ENCODE results near the gene KRT75. TPM values are rescaled to one million over a fixed set of nuclear protein-coding genes. Genes with fewer than 3 reads are reported as not detected.
A peak's percentile ranks its signal among the peaks of the same experiment; 100 is the strongest.

Gene KRT75
- total and polyA plus RNA-seq, 3 experiments from 2014 or later, result not detected

- peak overlapping the region in 1 of 8 donors; percentile 7 for H3K27ac Mint-ChIP-seq
- Histone ChIP-seq H3K4me1 (ENCODE audit: insufficient read depth, low read length) (no peaks in the 10 kb centered on the region), H3K9me3 (ENCODE audit: low read length) (no peaks in the 10 kb centered on the region), H3K4me3 (ENCODE audit: low read length) (no peak overlapping the region), H3K27ac (ENCODE audit: low read depth, low read length) (no peak overlapping the region), H3K27me3 (ENCODE audit: insufficient read depth, low read length, poor library complexity, severe bottlenecking) (no peaks in the 10 kb centered on the region), H3K36me3 (ENCODE audit: insufficient read depth, low read length) (no peaks in the 10 kb centered on the region)
- no peaks in the 10 kb centered on the region for H3K4me1 Mint-ChIP-seq
- no peaks in the 10 kb centered on the region for H3K36me3 Mint-ChIP-seq
- no peaks in the 10 kb centered on the region for H3K9me3 Mint-ChIP-seq
- DNase-seq, result no peak
- POLR2A ChIA-PET, result no interaction called here
- no peak overlapping the region for H3K4me3 Mint-ChIP-seq
- H3K27me3 Mint-ChIP-seq, result peaks cover 11 to 42% of the 10 kb centered on the region in 2 donors
- CTCF ChIA-PET, result no interaction called here
Measured at GRCh38 chr12:52418576-52419110, 15.5 kb downstream of the KRT75 start.

GRCh38 chr12:52417740-52418139 is 16.4 kb downstream of the KRT75 start:
- Histone ChIP-seq H3K27ac (ENCODE audit: low read depth, low read length) (no peak overlapping the region), H3K36me3 (ENCODE audit: insufficient read depth, low read length) (no peaks in the 10 kb centered on the region), H3K4me3 (ENCODE audit: low read length) (no peak overlapping the region), H3K4me1 (ENCODE audit: insufficient read depth, low read length) (no peaks in the 10 kb centered on the region), H3K27me3 (ENCODE audit: insufficient read depth, low read length, poor library complexity, severe bottlenecking) (no peaks in the 10 kb centered on the region), H3K9me3 (ENCODE audit: low read length) (no peaks in the 10 kb centered on the region)
- Mint-ChIP-seq H3K4me1 (no peaks in the 10 kb centered on the region), H3K27ac (no peak overlapping the region), H3K27me3 (peaks cover 13 to 44% of the 10 kb centered on the region in 2 donors), H3K4me3 (no peak overlapping the region), H3K36me3 (no peaks in the 10 kb centered on the region), H3K9me3 (no peaks in the 10 kb centered on the region)
- DNase-seq, result no peak
- CTCF ChIA-PET, result no interaction called here
- POLR2A ChIA-PET, result no interaction called here

- no peaks in the 10 kb centered on the region for H3K36me3 ChIP-seq (ENCODE audit: insufficient read depth, low read length)
- Mint-ChIP-seq H3K36me3 (no peaks in the 10 kb centered on the region), H3K9me3 (no peaks in the 10 kb centered on the region), H3K27ac (no peak overlapping the region), H3K4me1 (no peaks in the 10 kb centered on the region), H3K27me3 (peaks cover 14 to 44% of the 10 kb centered on the region in 2 donors), H3K4me3 (no peak overlapping the region)
- DNase-seq, result no peak
- H3K27me3 ChIP-seq (ENCODE audit: insufficient read depth, low read length, poor library complexity, severe bottlenecking), result no peaks in the 10 kb centered on the region
- H3K27ac ChIP-seq (ENCODE audit: low read depth, low read length), result no peak overlapping the region
- no peaks in the 10 kb centered on the region for H3K9me3 ChIP-seq (ENCODE audit: low read length)
- ChIA-PET POLR2A (no interaction called here), CTCF (no interaction called here)
- no peaks in the 10 kb centered on the region for H3K4me1 ChIP-seq (ENCODE audit: insufficient read depth, low read length)
- H3K4me3 ChIP-seq (ENCODE audit: low read length), result no peak overlapping the region
Measured at GRCh38 chr12:52416795-52417194, 17.4 kb downstream of the KRT75 start.

- Mint-ChIP-seq H3K4me3 (no peak overlapping the region), H3K36me3 (no peaks in the 10 kb centered on the region)
Measured at GRCh38 chr12:52415870-52416750, 18.1 kb downstream of the KRT75 start.

GRCh38 chr12:52414936-52415335 is 19.2 kb downstream of the KRT75 start:
- Histone ChIP-seq H3K9me3 (ENCODE audit: low read length) (no peaks in the 10 kb centered on the region), H3K36me3 (ENCODE audit: insufficient read depth, low read length) (no peaks in the 10 kb centered on the region), H3K4me3 (ENCODE audit: low read length) (no peak overlapping the region), H3K4me1 (ENCODE audit: insufficient read depth, low read length) (no peaks in the 10 kb centered on the region), H3K27me3 (ENCODE audit: insufficient read depth, low read length, poor library complexity, severe bottlenecking) (no peaks in the 10 kb centered on the region), H3K27ac (ENCODE audit: low read depth, low read length) (no peak overlapping the region)
- POLR2A ChIA-PET, result no interaction called here
- no peaks in the 10 kb centered on the region for H3K36me3 Mint-ChIP-seq
- H3K4me1 Mint-ChIP-seq, result no peaks in the 10 kb centered on the region
- no peak overlapping the region for H3K27ac Mint-ChIP-seq
- H3K4me3 Mint-ChIP-seq, result no peak overlapping the region
- H3K27me3 Mint-ChIP-seq, result peaks cover 15 to 42% of the 10 kb centered on the region in 2 donors
- DNase-seq, result no peak
- H3K9me3 Mint-ChIP-seq, result no peaks in the 10 kb centered on the region
- CTCF ChIA-PET, result interaction anchor here (0.6 to 2.0 kb wide), 3 partner anchors 13 to 465 kb away, joined by 3 to 5 read pairs (median 4); no protein-coding TSS in a partner anchor

More at GRCh38 chr12:52415870-52416750, 18.1 kb downstream of the KRT75 start:
- H3K27me3 Mint-ChIP-seq, result peaks cover 9 to 42% of the 10 kb centered on the region in 2 donors
- H3K27ac Mint-ChIP-seq, result no peak overlapping the region
- H3K4me1 Mint-ChIP-seq, result no peaks in the 10 kb centered on the region
- H3K9me3 Mint-ChIP-seq, result no peaks in the 10 kb centered on the region
- POLR2A ChIA-PET, result no interaction called here
- Histone ChIP-seq H3K36me3 (ENCODE audit: insufficient read depth, low read length) (no peaks in the 10 kb centered on the region), H3K4me1 (ENCODE audit: insufficient read depth, low read length) (no peaks in the 10 kb centered on the region), H3K4me3 (ENCODE audit: low read length) (no peak overlapping the region), H3K27me3 (ENCODE audit: insufficient read depth, low read length, poor library complexity, severe bottlenecking) (no peaks in the 10 kb centered on the region), H3K27ac (ENCODE audit: low read depth, low read length) (no peak overlapping the region), H3K9me3 (ENCODE audit: low read length) (no peaks in the 10 kb centered on the region)
- DNase-seq, result no peak
- CTCF ChIA-PET, result no interaction called here

GRCh38 chr12:52413782-52414345 is 20.3 kb downstream of the KRT75 start:
- Histone ChIP-seq H3K36me3 (ENCODE audit: insufficient read depth, low read length) (no peaks in the 10 kb centered on the region), H3K27me3 (ENCODE audit: insufficient read depth, low read length, poor library complexity, severe bottlenecking) (no peaks in the 10 kb centered on the region), H3K27ac (ENCODE audit: low read depth, low read length) (no peak overlapping the region), H3K4me1 (ENCODE audit: insufficient read depth, low read length) (no peaks in the 10 kb centered on the region), H3K9me3 (ENCODE audit: low read length) (no peaks in the 10 kb centered on the region), H3K4me3 (ENCODE audit: low read length) (no peak overlapping the region)
- no peak overlapping the region for H3K27ac Mint-ChIP-seq
- DNase-seq, result no peak
- POLR2A ChIA-PET, result no interaction called here
- H3K36me3 Mint-ChIP-seq, result no peaks in the 10 kb centered on the region
- peaks cover 12 to 41% of the 10 kb centered on the region in 2 donors for H3K27me3 Mint-ChIP-seq
- no peaks in the 10 kb centered on the region for H3K4me1 Mint-ChIP-seq
- no peak overlapping the region for H3K4me3 Mint-ChIP-seq
- H3K9me3 Mint-ChIP-seq, result no peaks in the 10 kb centered on the region
- CTCF ChIA-PET, result interaction anchor here (0.7 to 2.0 kb wide), 3 partner anchors 14 to 466 kb away, joined by 3 to 5 read pairs (median 4); no protein-coding TSS in a partner anchor

GRCh38 chr12:52413202-52413601 is 21.0 kb downstream of the KRT75 start:
- POLR2A ChIA-PET, result no interaction called here
- no peak overlapping the region for H3K27ac ChIP-seq (ENCODE audit: low read depth, low read length)
- no peaks in the 10 kb centered on the region for H3K9me3 Mint-ChIP-seq

GRCh38 chr12:52411815-52412214 is 22.4 kb downstream of the KRT75 start:
- CTCF ChIA-PET, result no interaction called here

More at GRCh38 chr12:52413202-52413601, 21.0 kb downstream of the KRT75 start:
- Mint-ChIP-seq H3K27me3 (peaks cover 12 to 46% of the 10 kb centered on the region in 2 donors), H3K4me1 (no peaks in the 10 kb centered on the region), H3K27ac (no peak overlapping the region), H3K36me3 (no peaks in the 10 kb centered on the region), H3K4me3 (no peak overlapping the region)
- H3K4me3 ChIP-seq (ENCODE audit: low read length), result no peak overlapping the region
- no peak for DNase-seq
- H3K36me3 ChIP-seq (ENCODE audit: insufficient read depth, low read length), result no peaks in the 10 kb centered on the region
- H3K27me3 ChIP-seq (ENCODE audit: insufficient read depth, low read length, poor library complexity, severe bottlenecking), result no peaks in the 10 kb centered on the region
- no peaks in the 10 kb centered on the region for H3K9me3 ChIP-seq (ENCODE audit: low read length)
- CTCF ChIA-PET, result interaction anchor here (2.0 kb wide), 1 partner anchor 14 kb away, joined by 5 read pairs; no protein-coding TSS in a partner anchor
- no peaks in the 10 kb centered on the region for H3K4me1 ChIP-seq (ENCODE audit: insufficient read depth, low read length)

More at GRCh38 chr12:52411815-52412214, 22.4 kb downstream of the KRT75 start:
- Histone ChIP-seq H3K4me1 (ENCODE audit: insufficient read depth, low read length) (no peaks in the 10 kb centered on the region), H3K4me3 (ENCODE audit: low read length) (no peak overlapping the region), H3K27me3 (ENCODE audit: insufficient read depth, low read length, poor library complexity, severe bottlenecking) (no peaks in the 10 kb centered on the region), H3K9me3 (ENCODE audit: low read length) (no peaks in the 10 kb centered on the region), H3K27ac (ENCODE audit: low read depth, low read length) (no peak overlapping the region), H3K36me3 (ENCODE audit: insufficient read depth, low read length) (no peaks in the 10 kb centered on the region)
- peaks cover 14 to 49% of the 10 kb centered on the region in 2 donors for H3K27me3 Mint-ChIP-seq
- H3K27ac Mint-ChIP-seq, result no peak overlapping the region
- no peaks in the 10 kb centered on the region for H3K4me1 Mint-ChIP-seq
- H3K36me3 Mint-ChIP-seq, result no peaks in the 10 kb centered on the region
- DNase-seq, result no peak
- H3K4me3 Mint-ChIP-seq, result no peak overlapping the region
- H3K9me3 Mint-ChIP-seq, result no peaks in the 10 kb centered on the region
- POLR2A ChIA-PET, result no interaction called here

All from CD8-positive, alpha-beta memory T cell (primary cell).